ENCODE measurements around the gene BMPR1B.

The BMPR1B gene

GRCh38 chr4:94722748-94723147 is 35.0 kb upstream of the BMPR1B start (continued):
- no peak for TF ChIP-seq ZSCAN30 (tag by site-specific recombination; IDR thresholded peaks at IDR 0.05)

GRCh38 chr4:94724016-94724790 is 33.6 kb upstream of the BMPR1B start:
- ChIA-PET POLR2A (no interaction called here), CTCF (no interaction called here)
- Histone ChIP-seq H3K27ac (ENCODE audit: extremely low read depth, low read depth, low read length) (no peak overlapping the region), H3K9me3 (ENCODE audit: control insufficient read depth, insufficient read depth, low read depth, low read length) (no peaks in the 10 kb centered on the region), H3K36me3 (ENCODE audit: control insufficient read depth in 2 of 2, insufficient read depth in 1 of 2, low read length in 2 of 2) (no peaks in the 10 kb centered on the region), H3K4me3 (ENCODE audit: low read depth, low read length) (no peak overlapping the region), H3K4me1 (ENCODE audit: control insufficient read depth, insufficient read depth, low read length) (no peaks in the 10 kb centered on the region)
- TF ChIP-seq MZF1 (tag by site-specific recombination; IDR thresholded peaks at IDR 0.05; ENCODE audit: borderline replicate concordance) (no peak), ZBTB10 (tag by site-specific recombination; IDR thresholded peaks at IDR 0.05) (no peak)

GRCh38 chr4:94726524-94727123 is 31.1 kb upstream of the BMPR1B start:
- Histone ChIP-seq H3K4me1 (ENCODE audit: control insufficient read depth, insufficient read depth, low read length) (no peaks in the 10 kb centered on the region), H3K9me3 (ENCODE audit: control insufficient read depth, insufficient read depth, low read depth, low read length) (no peaks in the 10 kb centered on the region), H3K27ac (ENCODE audit: extremely low read depth, low read depth, low read length) (no peak overlapping the region), H3K36me3 (ENCODE audit: control insufficient read depth in 2 of 2, insufficient read depth in 1 of 2, low read length in 2 of 2) (no peaks in the 10 kb centered on the region), H3K4me3 (ENCODE audit: low read depth, low read length) (no peak overlapping the region)
- TF ChIP-seq INSM2 (tag by site-specific recombination; IDR thresholded peaks at IDR 0.05) (no peak), ZNF114 (tag by site-specific recombination; IDR thresholded peaks at IDR 0.05) (0 out of 2 replicates have a peak, but pooled peaks have one; percentile 54), ZNF302 (tag by site-specific recombination; IDR thresholded peaks at IDR 0.05; ENCODE audit: low read depth) (no peak), GFI1B (tag by site-specific recombination; IDR thresholded peaks at IDR 0.05) (no peak), ZSCAN4 (tag by site-specific recombination; IDR thresholded peaks at IDR 0.05) (no peak), ZNF416 (tag by site-specific recombination; IDR thresholded peaks at IDR 0.05) (no peak), ZNF366 (tag by site-specific recombination; conservative IDR thresholded peaks at IDR 0.05) (peak; percentile 76), ZNF19 (tag by site-specific recombination; IDR thresholded peaks at IDR 0.05; ENCODE audit: low read depth) (no peak), ZNF311 (tag by site-specific recombination; IDR thresholded peaks at IDR 0.05; ENCODE audit: borderline replicate concordance) (no peak), FEZF1 (tag by site-specific recombination; IDR thresholded peaks at IDR 0.05) (no peak), PRDM1 (tag by site-specific recombination; IDR thresholded peaks at IDR 0.05) (peak; percentile 95), ZNF510 (tag by site-specific recombination; IDR thresholded peaks at IDR 0.05; ENCODE audit: insufficient replicate concordance) (no peak), ZNF707 (tag by site-specific recombination; IDR thresholded peaks at IDR 0.05) (no peak)
- CTCF ChIA-PET: no interaction called here
- POLR2A ChIA-PET: no interaction called here

All from HEK293 (cell line).